A673 (cell line): ENCODE measurements around the gene IGFBPL1. TPM values are rescaled to one million over a fixed set of nuclear protein-coding genes. Genes with fewer than 3 reads are reported as not detected.

Source experiments
- BruUV-seq: library from RNA; stranded (reverse); fragments of 400-500 nt; replicated peaks from 2 replicates; lab custom pipeline; 2021; lab: Mats Ljungman, UMichigan
- CTCF ChIA-PET: fragments of 300-600 bp; sonication (Branson Sonifier 250); formaldehyde crosslinking; loops from one replicate; lab custom pipeline; 2022; ENCODE audit warnings: antibody characterized with exemption; lab: Charles Lee
- POLR2A ChIA-PET: fragments of 300-600 bp; sonication (Branson Sonifier 250); formaldehyde crosslinking; loops from one replicate; lab custom pipeline; 2022; ENCODE audit warnings: antibody characterized with exemption; ENCODE audit not compliant: low non-redundant PET; lab: Charles Lee
- DNase-seq: peaks from one replicate; pipeline ENCODE4 v3.0.0-alpha.2; 2015; ENCODE audit warnings: low spot score
- H3K27ac ChIP-seq: fragments of 200-600 bp; sonication (generic); 2 replicates; pipeline ENCODE4 v1.5.1; 2016; ENCODE audit warnings: mixed run types, low read depth, mild to moderate bottlenecking, mixed read lengths, antibody characterized with exemption, low read length; ENCODE audit not compliant: poor library complexity, severe bottlenecking
- H3K27me3 ChIP-seq: fragments of 200-600 bp; sonication (generic); replicated peaks from 2 replicates; pipeline ENCODE4 v1.6.1; 2017; ENCODE audit warnings: mixed run types, low read depth, mild to moderate bottlenecking, mixed read lengths, antibody characterized with exemption, low read length; ENCODE audit not compliant: insufficient read depth, poor library complexity
- H3K36me3 ChIP-seq: fragments of 200-600 bp; sonication (generic); 2 replicates; pipeline ENCODE4 v1.6.1; 2016; ENCODE audit warnings: mixed run types, mild to moderate bottlenecking, mixed read lengths, antibody characterized with exemption, low read length; ENCODE audit not compliant: insufficient read depth, poor library complexity, severe bottlenecking
- H3K4me1 ChIP-seq: fragments of 200-600 bp; sonication (generic); 2 replicates; pipeline ENCODE4 v1.6.1; 2017; ENCODE audit warnings: mixed run types, mild to moderate bottlenecking, mixed read lengths, antibody characterized with exemption, low read length; ENCODE audit not compliant: insufficient read depth, poor library complexity, severe bottlenecking
- H3K4me3 ChIP-seq: fragments of 200-600 bp; sonication (generic); 2 replicates; pipeline ENCODE4 v1.5.1; 2016; ENCODE audit warnings: low read depth, mixed run types, mild to moderate bottlenecking, mixed read lengths, low read length; ENCODE audit not compliant: poor library complexity, severe bottlenecking
- H3K9me3 ChIP-seq: fragments of 200-600 bp; sonication (generic); 2 replicates; pipeline ENCODE4 v1.6.1; 2016; ENCODE audit warnings: mixed run types, low read depth, mild to moderate bottlenecking, mixed read lengths, antibody characterized with exemption, low read length; ENCODE audit not compliant: poor library complexity, severe bottlenecking
- CTCF ChIP-seq: fragments of 300-800, 200-600 bp; sonication (generic); conservative IDR thresholded peaks from 2 replicates; pipeline ENCODE4 v1.5.1; 2017; ENCODE audit warnings: low read depth, mild to moderate bottlenecking, antibody characterized with exemption, low read length, moderate library complexity, mixed read lengths
- EZH2 ChIP-seq: fragments of 200-600 bp; sonication (generic); IDR thresholded peaks from 2 replicates; pipeline ENCODE4 v1.6.1; 2017; ENCODE audit warnings: borderline replicate concordance, low read depth, mild to moderate bottlenecking, mixed read lengths, antibody characterized with exemption, low read length; ENCODE audit not compliant: poor library complexity, severe bottlenecking
- intact Hi-C: fragments of 100-400 bp; cut with micrococcal nuclease; formaldehyde crosslinking; loops from one replicate; pipeline ENCODE4 v1.10.0; 2022; ENCODE audit not compliant: unreplicated experiment
- total RNA-seq: library from RNA; stranded (reverse); gene quantifications from 2 replicates; pipeline ENCODE4 v1.2.3, GENCODE V29; 2021

Gene IGFBPL1
- total RNA-seq, 1 experiment from 2014 or later: 0.90 TPM

DNA sequence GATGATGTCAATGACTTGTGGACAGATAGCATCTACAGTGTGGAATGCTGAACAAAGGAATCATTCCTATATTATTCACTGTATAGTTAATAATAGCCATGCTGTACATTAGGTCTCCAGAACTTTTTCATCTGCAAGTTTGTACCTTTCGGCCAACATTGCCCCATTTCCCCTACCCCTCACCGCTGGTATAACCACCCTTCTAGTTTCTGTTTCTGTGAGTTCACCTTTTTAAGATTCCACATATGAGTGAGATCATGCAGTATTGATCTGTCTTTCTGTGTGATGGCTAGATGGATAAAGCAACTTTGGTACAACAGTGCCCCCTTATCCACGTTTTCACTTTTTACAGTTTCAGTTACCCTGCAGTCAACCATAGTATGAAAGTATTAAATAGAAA is 50.6 kb downstream of the IGFBPL1 start:
- no peak for TF ChIP-seq CTCF
- no peak for TF ChIP-seq EZH2
- H3K27me3 ChIP-seq: no peaks in the 10 kb centered on the region
- H3K9me3 ChIP-seq: no peaks in the 10 kb centered on the region
- H3K4me1 ChIP-seq: no peaks in the 10 kb centered on the region
- DNase-seq: no peak
- intact Hi-C loops: no loop called here
- H3K36me3 ChIP-seq: no peaks in the 10 kb centered on the region
- no peak overlapping the region for H3K27ac ChIP-seq
- no TSS peak for BruUV-seq
- H3K4me3 ChIP-seq: no peak overlapping the region
- ChIA-PET POLR2A (no interaction called here), CTCF (no interaction called here)

- ChIA-PET CTCF (no interaction called here), POLR2A (no interaction called here)
- intact Hi-C loops: no loop called here
- Histone ChIP-seq H3K9me3 (no peaks in the 10 kb centered on the region), H3K4me3 (no peak overlapping the region), H3K36me3 (no peaks in the 10 kb centered on the region), H3K27me3 (no peaks in the 10 kb centered on the region), H3K4me1 (no peaks in the 10 kb centered on the region), H3K27ac (no peak overlapping the region)
- BruUV-seq: no TSS peak
- DNase-seq: no peak
- no peak for TF ChIP-seq EZH2
- TF ChIP-seq CTCF: no peak
These were observed 51.3 kb downstream of the IGFBPL1 start for GRCh38 chr9:38372762-38373619.

DNA sequence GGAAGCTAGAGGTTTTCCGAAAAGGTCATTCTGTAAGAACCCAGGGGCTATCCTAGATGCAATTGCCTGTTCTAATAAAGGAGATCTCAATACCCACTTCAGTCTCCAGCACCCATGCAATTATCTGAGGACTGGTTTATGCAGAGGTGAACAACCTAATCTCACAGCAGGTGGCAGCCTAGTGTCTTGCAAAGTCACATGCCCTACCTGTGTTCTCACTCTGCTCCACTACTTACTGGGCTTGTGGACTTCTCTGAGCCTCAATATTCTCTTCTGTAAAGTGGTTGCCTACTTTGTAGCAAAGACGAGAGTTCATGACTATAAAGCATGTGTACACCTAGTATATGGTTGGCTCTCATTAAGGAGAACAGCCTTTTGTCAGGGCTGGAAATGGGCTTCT is 52.8 kb downstream of the IGFBPL1 start:
- H3K4me1 ChIP-seq: no peaks in the 10 kb centered on the region
- H3K9me3 ChIP-seq: no peaks in the 10 kb centered on the region
- no peak overlapping the region for H3K27ac ChIP-seq
- no peak for DNase-seq
- no peaks in the 10 kb centered on the region for H3K27me3 ChIP-seq
- CTCF ChIA-PET: no interaction called here
- TF ChIP-seq CTCF (no peak), EZH2 (no peak)
- POLR2A ChIA-PET: no interaction called here
- BruUV-seq: no TSS peak
- no peak overlapping the region for H3K4me3 ChIP-seq
- intact Hi-C loops: no loop called here
- H3K36me3 ChIP-seq: no peaks in the 10 kb centered on the region
